ENCODE measurements around the gene ADSL.
"Not testable (repeated sequence)": the region's sequence is repeated elsewhere in the genome, so short reads cannot be mapped to it uniquely, and the experiment has no call there.

Gene ADSL

DNA sequence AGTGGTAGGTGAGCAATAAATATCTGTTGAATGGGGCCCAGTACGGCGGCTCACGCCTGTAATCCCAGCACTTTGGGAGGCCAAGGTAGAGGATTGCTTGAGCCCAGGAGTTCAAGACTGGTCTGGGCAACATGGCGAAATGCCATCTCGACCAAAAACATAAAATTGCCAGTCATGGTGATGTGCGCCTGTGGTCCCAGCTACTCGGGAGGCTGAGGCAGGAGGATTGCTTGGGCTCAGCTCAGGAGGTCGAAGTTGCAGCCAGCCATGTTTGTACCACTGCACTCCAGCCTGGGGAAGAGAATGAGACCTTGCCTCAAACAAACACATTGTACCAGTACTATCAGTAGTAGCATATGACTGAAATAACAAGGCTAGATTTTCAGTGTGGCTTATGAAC is 28.3 kb downstream of the ADSL start:
- DNase-seq (ENCODE audit: low spot score): no peak

DNA sequence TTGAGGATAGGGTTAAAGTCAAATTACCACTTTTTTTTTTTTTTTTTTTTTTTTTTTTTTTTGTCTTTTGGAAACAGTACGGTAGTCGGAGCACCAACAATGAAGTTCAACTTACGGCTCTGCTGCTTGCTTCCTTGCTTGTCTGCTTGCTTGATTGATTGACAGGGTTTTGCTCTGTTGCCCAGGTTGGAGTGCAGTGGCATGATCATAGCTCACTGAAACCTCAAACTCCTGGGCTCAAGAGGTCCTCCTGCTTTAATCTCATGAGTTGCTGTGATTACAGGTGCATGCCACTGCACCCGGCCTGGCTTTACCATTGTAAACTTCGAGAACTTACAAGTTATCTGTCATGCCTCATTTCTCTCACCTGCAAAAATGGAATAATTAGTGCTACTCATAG is 29.8 kb downstream of the ADSL start:
- DNase-seq (ENCODE audit: low spot score): peak; percentile 50

DNA sequence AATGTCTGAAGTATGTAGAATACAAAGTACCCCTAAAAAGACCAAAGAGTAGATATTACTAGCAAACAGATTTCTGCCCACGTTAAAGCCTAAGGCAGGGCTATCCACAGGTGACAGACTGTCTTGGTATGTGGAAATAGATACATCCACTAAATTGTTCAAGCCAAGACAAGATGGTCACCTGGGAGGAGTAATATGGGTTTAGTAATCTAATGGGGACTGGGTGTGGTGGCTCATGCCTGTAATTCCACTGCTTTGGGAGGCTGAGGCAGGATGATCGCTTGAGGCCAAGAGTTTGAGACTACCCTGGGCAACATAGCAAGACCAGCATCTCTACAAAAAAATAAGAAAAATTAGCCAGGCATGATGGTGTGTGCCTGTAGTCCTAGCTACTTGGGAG is 31.6 kb downstream of the ADSL start:
- DNase-seq (ENCODE audit: low spot score): no peak

DNA sequence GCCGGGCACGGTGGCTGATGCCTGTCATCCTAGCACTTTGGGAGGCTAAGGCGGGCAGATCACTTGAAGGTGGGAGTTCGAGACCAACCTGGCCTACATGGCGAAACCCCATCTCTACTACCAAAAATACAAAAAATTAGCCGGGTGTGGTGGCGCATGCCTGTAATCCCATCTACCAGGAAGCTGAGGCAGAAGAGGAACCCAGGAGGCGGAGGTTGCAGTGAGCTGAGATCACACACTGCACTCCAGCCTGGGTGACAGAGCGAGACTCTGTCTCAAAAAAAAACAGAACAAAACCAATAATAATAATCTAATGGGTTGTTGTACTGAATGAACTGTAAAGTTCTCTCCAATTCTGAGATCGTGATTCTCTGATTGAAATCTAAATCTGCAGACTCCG is 32.1 kb downstream of the ADSL start:
- DNase-seq (ENCODE audit: low spot score): not testable (repeated sequence)

DNA sequence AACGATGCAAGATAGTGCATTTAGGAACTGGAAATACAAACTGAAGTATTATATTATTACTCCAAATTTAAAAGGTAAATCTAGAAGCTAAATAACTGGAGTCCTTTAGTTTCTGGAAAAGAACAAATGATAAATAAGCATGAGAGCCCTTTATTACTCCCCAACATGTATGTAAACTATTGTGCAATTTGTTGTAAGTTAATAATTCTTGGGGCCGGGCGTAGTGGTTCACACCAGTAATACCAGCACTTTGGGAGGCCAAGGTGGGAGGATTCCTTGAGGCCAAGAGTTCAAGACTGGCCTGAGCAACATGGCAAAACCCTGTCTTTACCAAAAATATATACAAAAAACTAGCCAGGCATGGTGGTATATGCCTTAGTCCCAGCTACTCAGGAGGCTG is 35.2 kb downstream of the ADSL start:
- no peak for DNase-seq (ENCODE audit: low spot score)

DNA sequence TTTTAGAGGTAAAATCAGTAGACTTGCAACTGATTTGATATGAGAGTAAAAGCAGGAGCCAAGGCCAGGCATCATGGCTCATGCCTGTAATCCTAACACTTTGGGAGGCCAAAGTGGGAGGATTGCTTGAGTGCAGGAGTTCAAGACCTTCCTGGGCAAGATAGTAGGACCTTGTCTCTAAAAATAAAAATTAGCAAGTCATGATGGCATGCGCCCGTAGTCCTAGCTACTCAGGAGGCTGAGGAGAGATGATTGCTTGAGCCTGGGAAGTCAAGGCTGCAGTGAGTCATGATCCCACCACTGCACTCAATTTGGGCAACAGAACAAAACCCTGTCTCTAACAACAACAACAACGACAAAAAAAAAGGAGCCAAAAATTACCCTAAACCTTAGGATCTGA is 37.6 kb downstream of the ADSL start:
- DNase-seq (ENCODE audit: low spot score): no peak

DNA sequence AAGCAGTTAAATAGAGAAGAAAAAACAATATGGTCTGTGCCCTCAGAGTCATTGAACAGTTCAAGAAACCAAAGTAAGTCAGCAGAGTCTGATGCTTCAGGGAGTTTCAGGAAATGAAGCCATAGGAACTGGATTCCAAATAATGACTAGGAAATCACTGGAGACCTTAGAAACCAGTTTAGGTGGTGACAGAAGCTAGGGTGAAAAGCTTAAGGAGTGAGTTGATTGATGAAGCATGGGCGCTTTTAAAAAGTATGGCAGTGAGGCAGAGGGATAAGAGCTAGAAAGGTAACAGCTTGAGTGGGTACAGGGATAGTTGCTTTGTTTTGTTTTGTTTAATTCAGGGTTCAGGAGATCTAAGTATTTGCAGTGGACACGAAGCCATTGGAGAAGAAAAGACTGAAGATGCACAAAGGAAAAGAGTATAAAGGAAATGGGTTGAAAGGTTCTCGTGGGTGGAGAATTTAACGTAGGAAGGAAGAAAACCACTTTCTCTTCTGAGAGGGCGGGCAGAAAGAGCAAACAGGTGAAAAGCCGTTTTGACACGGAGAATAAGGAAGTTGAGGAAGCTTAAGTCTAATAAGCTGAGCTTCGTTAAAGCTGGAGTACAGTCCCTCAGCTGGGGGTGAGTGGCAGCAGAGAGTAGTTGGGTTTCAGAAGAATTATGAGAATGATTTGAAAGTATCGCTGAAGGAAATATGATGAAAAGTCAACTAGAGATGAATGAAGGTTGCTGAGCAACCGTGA is 38.9 kb downstream of the ADSL start:
- DNase-seq (ENCODE audit: low spot score): peak; percentile 68

DNA sequence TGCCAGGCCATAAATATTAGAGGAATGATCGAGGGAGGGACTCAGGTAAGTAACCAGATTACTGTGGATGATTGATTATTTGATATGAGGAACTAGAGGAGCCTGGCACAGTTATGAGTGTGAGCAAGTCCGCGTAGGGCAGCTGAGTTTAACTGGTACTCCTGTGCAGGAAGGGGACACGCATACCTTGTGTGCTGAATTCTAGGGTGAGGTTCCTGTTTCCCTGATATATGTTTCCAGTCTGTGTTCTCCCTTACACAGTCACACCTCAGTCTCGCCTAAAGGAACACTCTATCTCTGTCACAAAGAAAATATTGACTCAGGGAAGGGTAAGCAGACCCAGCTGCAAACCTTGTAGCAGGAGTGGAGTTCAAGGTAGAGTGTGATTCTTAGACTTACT is 41.4 kb downstream of the ADSL start:
- no peak for DNase-seq (ENCODE audit: low spot score)

DNA sequence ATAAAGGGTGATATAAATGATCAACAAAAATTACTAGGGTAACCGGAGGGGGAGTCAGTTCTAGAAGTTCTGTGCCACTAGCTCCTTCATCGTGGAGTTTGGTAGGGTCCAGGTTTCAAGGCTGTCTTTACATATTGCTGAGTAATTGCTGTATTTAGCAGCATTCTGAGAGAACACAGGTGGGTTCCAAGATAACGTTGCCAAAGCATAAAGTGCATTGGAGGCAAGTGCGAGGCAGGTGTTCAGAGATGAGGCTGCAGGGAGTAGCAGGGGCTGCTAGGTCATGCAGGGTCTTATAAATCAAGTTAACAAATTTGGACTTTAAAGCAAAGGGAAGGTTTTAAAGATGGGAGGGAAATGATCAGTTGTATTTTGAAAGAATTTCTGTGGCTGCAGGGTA is 41.9 kb downstream of the ADSL start:
- DNase-seq (ENCODE audit: low spot score): no peak

DNA sequence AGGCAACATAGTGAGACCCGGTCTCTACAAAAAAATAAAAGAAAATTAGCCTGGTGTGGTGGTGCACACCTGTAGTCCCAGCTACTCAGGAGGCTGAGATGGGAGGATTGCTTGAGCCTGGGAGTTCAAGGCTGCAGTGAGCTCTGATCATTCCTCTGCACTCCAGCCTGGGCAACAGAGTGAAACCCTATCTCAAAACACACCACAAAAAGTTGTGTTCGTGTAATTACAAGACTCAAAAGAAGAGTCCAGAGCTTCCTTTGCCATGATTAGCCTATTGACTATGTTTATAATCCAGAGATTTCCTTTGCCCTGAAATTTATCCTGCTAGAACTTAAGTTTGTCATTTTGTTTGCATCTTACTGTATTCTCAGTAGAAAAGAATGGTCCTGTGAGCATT is 45.1 kb downstream of the ADSL start:
- DNase-seq (ENCODE audit: low spot score): no peak

DNA sequence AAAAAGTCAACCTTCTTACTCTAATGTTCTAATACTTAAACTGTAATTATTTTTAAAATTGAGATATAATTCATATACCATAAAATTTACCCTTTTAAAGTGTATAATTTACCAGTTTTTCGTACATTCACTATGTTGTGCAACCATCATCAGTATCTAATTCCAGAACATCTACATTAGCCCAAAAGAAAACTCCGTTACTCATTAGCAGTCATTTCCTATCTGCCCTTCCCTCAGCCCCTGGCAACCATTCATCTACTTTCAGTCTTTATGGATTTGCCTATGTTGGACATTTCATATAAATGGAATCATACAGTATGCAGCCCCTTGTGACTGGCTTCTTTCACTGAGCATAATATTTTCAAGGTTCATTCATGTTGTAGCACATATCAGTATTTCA is 46.3 kb downstream of the ADSL start:
- DNase-seq (ENCODE audit: low spot score): no peak

DNA sequence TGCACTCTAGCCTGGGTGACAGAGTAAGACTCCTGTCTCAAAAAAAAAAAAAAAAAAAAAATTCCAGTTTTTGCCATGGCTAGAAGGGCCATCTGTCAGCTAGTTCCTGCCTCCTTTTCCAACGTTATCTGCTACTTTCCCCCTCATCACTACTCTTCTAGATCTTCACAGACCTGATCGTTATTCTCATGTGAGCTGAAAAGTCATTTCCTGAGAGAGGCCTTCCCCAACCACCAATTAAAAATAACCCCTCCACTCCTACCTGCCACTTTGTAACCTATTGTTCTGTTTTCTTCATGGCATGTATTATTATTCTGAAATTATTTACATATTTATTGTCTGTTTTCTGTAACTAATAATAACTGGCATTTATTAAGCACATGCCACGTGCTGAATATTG is 48.3 kb downstream of the ADSL start:
- no peak for DNase-seq (ENCODE audit: low spot score)

DNA sequence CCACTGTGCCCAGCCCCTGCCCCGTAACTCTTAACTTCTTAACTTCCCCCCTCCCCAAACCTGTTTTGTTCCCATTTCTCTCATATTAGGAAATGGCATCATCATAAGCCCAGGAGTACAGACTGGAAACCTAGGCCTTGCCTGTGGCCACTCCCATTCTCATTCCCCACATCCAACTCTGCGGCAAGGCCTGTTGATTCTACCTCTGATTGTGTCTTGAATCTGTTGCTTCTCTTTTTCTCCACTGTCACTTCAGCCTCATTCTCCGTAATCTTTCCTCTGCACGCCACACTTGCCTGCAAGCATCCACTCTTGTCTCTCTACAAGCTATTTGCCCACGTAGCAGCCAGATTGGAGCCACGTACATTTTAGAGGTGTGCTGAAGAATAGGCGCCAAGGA is 49.3 kb downstream of the ADSL start:
- no peak for DNase-seq (ENCODE audit: low spot score)

DNA sequence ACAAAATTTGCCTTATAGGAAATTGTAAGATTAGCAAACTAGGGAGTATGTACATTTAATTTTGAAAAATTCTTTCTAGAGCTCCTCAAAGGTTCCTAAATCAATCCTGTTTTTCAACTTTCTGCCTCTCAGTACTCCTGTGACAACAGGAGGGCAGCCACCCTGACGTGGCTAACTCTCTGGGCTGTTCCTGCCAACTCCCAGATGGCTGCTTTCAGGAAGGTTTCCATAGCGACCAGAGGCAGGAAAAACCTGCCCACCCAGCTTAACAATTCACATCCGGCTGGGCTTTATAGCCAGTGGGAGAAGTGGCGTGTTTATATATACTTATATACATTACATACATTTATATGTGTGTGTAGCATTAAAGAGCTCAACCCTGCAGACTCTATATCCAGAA is 50.6 kb downstream of the ADSL start:
- no peak for DNase-seq (ENCODE audit: low spot score)

DNA sequence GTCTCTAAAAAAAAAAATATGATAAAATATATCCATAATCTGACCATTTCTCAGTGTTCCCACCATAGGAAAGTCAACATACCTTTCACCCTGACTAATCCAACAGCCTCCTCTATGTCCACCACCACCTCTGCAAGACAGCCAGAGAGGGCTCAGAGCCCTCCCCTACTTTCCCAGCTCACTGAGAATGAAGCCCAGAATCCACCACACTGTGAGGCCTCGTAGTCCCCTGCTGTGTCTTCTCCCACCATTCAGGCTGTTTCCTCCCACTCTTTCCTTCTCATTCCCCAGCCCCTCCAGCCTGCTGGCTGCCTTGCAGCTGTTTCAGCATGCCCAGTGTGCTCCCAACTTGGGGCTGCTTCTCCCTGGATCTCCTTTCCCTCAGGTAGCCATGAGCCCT is 51.1 kb downstream of the ADSL start:
- DNase-seq (ENCODE audit: low spot score): no peak

DNA sequence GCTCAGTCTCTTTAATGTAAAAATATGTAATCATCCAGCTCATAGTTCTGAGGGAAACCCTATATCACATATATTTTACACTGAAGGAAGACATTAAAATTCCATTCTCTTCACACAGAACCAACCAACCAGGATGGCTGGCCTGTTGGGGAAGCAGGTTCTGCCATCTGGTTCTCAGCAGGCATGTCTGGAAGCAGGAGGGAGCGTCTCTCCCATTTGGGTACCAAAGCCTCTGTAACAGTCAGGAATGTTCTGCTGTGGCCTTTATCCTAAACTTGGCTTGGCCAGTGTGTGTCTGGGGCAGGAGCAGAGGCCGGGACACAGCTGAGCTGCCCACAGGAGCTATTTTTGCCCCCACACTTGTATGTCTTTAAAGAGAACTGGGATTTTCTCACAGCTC is 53.3 kb downstream of the ADSL start:
- DNase-seq (ENCODE audit: low spot score): no peak

DNA sequence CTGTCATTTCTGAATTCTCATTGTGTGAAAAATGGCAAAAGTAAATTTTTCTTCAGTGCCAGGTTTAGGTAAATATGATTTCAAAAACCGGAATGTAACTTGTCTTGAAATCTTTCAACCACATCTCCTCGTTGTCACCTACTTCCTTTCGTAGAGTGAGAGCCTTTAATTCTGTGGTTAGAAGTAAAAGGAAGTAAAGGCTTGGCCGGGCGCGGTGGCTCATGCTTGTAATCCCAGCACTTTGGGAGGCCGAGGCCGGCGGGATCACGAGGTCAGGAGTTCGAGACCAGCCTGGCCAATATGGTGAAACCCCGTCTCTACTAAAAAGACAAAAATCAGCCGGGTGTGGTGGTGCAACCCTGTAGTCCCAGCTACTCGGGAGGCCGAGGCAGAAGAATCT is 53.9 kb downstream of the ADSL start:
- peak; percentile 83 for DNase-seq (ENCODE audit: low spot score)

DNA sequence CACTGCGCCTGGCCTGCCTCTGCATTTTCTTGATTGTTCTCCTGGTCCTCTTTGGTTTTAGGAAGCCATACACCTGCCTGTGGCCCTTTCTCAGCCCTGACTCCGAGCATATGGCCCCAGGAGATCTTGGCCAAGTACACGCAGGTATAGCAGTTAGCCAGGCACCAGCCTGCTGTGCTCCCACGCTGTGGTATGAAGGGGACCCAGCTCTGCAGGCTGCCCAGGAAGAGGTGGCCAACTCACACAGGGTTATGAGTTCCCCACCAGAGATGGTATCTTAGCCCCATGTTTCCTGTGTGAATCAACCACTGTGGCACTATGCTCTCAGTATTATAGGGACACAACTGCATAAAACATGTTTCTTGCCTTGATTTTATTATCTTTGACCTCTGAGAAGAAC is 55.2 kb downstream of the ADSL start:
- DNase-seq (ENCODE audit: low spot score): no peak

DNA sequence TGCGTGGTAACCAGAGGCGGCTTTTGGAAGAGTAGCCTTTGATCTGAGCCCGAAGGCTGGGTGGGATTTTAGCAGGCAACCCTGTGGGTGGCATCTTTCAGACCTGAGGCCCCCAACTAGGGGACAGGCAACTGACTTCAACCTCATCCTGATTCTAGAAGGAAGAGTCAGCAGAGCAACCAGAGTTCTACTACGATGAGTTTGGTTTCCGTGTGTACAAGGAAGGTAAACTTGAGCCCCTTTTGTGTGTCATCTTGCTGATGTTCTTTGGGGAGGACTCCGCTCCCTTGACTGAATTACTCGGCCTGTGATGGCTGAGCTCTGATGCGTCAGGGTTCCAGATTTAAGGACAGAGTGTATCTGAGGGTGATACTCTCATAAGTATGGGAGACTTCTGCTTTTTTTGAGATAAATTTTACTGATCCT is 55.7 kb downstream of the ADSL start:
- no peak for DNase-seq (ENCODE audit: low spot score)

DNA sequence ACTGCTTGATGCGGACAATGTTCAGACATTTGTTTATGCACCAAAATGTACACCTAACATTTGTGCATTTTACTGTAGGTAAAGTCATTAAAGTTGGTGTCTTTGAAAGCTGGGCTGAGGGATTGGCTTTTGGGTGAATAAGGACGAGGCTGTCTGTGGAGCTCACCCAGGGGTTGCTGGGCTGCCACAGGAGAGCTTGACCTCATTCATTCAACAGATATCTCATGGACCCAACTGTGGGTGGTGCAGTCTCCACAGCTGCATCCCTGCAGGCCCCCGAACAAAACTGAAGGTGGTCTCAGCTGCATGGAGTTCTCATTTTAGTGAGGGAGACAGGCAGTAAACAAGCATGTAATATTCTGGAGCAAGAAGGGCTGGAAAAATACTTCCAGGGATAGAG is 56.8 kb downstream of the ADSL start:
- DNase-seq (ENCODE audit: low spot score): no peak

DNA sequence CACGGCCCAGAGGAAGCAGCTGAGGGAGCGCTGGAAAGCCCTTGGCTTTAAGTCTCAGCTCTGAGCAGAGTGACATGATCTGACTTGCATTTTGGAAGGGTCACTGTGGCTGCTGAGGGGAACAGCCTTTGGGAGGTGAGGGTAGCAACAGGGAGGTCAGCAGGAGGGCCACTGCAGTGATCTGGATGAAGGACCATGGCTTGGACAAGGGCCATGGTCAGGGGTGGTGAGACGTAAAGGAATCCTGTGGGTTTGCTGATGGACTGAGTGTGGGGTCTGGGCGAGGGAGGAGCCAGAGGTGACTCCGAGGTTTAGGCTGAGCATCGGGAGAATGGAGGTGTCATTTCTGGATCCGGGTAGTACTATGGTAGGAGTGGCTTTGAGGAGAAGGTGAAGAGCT is 57.4 kb downstream of the ADSL start:
- no peak for DNase-seq (ENCODE audit: low spot score)

DNA sequence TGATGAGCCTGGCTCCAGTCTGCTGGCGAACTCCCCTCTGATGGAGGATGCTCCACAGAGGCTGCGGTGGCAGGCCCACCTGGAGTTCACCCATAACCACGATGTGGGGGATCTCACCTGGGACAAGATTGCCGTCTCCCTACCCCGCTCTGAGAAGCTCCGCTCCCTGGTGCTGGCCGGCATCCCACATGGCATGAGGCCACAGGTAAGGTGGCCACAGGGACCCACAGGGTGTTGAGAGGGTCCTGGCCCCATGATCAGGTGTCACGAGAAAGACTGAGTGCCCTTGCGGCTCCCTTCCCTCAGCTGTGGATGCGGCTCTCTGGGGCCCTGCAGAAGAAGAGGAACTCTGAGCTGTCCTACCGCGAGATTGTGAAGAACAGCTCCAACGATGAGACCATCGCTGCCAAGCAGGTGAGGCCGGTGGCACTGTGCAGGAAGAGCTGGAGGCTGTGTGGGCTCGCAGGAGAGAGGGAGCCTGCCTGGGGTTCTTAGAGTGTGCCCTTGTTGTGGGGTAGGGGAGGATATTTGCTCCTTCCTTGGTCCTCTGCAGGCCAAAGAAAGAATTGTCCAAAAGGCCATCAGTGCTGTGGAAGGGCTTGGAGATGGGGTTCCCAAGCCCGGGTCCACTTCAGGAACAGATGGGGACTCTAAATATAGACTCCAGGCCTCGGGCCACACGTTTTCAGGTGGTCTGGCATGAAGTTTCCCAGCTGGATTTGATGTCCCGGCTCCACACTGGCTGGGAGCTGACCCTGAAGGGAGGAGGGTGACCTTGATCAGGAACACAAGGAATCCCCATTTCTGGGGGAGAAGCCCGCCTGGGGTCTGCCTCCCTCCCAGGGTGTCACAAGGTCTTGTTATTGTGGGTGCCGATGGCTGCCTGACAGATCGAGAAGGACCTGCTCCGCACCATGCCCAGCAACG is 58.2 kb downstream of the ADSL start:
- DNase-seq (ENCODE audit: low spot score): no peak

Measured in NAMALWA (cell line).